ENCODE data around the gene GFRAL.
"Not testable (repeated sequence)": the region's sequence is repeated elsewhere in the genome, so short reads cannot be mapped to it uniquely, and the experiment has no call there.

The GFRAL gene

GRCh38 chr6:55327169-55327568 lies at the start of gene GFRAL:
Gene GFRAL (plus strand): TSS chr6:55327469. CDS start chr6:55327555, 86 bp downstream.
- DNase-seq (ENCODE audit: low spot score) = no peak

DNA sequence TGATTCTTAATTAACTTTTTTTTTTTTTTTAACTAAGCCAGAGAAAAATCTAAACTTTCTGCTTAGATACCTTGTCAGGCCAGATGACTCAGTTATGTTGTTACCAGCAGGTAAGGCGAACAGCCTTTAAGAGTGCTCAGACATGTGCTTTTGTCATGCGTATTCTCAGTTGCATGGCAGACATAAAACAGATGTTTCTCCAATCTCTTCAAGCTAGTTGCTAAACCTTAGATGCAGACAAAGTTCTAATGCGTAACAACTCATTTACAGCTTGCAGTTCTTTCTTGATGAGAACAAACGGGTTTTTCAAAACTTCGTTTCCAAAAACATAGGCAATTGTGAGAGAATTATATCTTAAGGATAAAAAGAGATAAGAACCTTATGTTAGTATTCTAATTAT lies 49.6 kb upstream of the GFRAL start:
- no peak for DNase-seq (ENCODE audit: low spot score)

DNA sequence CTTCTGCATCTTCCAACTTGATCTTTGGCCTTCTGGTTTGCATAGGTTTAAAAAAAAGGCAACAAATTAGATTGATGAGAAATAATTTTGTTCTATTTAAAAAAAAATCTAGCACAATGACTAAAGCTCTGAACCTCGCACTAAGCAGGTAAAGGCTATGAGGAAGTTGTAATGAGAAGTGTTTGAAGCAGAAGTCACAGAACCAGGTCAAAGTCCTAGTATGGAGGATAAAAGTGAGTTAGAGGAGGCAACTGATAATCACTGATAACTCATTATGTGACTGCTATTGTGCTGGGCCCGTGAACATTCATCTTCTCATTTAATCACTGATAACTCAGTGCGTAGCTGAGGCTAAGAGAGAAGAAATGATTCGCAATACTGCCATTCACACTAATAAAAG lies 46.1 kb upstream of the GFRAL start:
- DNase-seq (ENCODE audit: low spot score) = no peak

DNA sequence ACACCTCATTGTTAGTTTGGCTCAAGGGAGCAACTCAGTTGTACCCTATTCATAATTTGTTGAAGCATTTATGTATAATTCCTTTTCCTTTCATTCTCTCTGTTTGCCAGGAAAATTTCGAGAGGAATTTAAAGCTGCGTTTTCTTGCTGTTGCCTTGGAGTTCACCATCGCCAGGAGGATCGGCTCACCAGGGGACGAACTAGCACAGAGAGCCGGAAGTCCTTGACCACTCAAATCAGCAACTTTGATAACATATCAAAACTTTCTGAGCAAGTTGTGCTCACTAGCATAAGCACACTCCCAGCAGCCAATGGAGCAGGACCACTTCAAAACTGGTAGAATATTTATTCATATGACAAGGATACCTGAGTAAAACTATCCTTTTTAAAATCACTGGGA lies 45.2 kb upstream of the GFRAL start:
- no peak for DNase-seq (ENCODE audit: low spot score)

- DNase-seq (ENCODE audit: low spot score) = no peak
Measured at GRCh38 chr6:55286824-55287223, 40.4 kb upstream of the GFRAL start.

DNA sequence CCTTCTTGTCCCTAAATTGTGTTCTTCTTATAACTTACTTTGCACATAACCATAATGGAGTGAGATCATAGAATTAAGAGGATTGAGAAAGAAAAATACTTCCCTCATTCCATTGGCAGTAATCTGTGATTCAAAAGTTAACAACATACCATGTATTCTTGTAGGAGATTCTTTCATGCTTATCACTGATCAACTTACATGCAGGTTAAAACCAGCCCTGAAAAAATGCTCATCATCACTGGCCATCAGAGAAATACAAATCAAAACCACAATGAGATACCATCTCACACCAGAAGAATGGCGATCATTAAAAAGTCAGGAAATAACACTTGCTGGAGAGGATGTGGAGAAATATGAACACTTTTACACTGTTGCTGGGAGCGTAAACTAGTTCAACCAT lies 36.5 kb upstream of the GFRAL start:
- DNase-seq (ENCODE audit: low spot score) = no peak

- no peak for DNase-seq (ENCODE audit: low spot score)
Measured at GRCh38 chr6:55293116-55293515, 34.2 kb upstream of the GFRAL start.

DNA sequence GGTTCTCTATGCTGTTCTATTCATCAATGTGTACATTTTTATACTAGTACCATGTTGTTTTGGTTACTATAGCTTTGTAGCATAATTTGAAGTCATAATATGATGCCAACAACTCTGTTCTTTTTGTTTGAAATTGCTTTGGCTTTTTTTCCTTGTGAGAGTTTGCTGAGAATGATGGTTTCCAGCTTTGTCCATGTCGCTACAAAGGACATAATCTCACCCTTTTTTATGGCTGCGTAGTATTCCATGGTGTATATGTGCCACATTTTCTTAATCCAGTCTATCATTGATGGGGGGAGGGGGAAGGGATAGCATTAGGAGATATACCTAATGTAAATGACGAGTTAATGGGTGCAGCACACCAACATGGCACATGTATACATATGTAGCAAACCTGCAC lies 30.1 kb upstream of the GFRAL start:
- not testable (repeated sequence) for DNase-seq (ENCODE audit: low spot score)

GRCh38 chr6:55299286-55299985 lies 27.8 kb upstream of the GFRAL start:
- no peak for DNase-seq (ENCODE audit: low spot score)

DNA sequence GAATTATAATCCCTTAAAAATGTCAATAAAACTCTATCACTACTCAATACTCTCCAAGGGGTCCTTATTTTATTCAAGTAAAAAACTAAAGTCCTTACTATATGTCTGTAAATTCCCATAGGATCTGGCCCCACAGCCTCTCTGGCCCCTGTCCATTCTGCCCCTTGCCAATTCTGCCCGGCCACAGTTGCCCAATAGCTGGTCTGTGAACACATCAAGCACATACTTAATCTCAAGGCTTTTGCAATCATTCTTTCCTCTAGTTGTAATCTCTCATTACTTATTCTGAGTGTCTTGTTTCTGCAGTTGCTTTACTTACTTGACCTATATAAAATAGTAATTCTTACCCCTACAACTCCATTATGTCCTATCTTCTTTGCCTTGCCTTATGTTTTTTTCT lies 22.5 kb upstream of the GFRAL start:
- no peak for DNase-seq (ENCODE audit: low spot score)

GRCh38 chr6:55319961-55320695 lies 7.1 kb upstream of the GFRAL start:
- DNase-seq (ENCODE audit: low spot score) = no peak

DNA sequence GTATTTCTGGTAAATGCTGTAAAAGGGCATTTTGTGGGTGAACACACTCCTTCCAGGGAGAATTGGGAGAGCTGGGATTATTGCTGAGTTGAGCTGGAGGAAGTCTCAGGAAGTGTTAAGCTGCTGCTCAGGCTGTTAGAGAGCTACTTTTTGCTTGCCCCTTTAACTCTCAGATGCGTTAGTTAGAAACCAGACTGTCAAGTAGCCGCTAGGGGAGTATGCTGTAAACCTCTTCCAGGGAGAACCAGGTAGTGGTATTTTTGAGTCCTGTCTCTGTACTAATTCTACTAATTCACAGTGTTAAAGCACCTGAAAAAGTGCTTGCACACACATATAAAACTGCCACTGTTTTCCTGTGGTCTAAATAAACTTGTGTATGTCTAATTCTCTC lies 6.6 kb upstream of the GFRAL start:
- DNase-seq (ENCODE audit: low spot score) = no peak

- DNase-seq (ENCODE audit: low spot score) = no peak
Measured at GRCh38 chr6:55377150-55377549, 49.9 kb downstream of the GFRAL start.

DNA sequence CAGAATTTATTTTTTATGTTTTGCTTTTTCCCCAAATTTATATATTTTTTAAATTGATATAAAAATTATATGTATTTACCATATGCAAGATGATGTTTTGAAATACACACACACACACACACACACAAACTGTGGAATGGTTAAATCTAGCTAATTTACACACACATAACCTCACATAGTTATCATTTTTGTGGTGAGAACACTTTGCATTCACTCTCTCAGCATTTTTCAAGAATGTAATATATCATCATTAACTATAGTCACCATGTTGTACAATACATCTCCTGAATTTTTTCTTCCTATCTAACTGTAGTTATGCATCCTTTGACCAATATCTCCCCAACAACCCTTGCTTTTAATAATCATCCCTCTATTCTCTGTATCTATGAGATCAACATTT lies 52.2 kb downstream of the GFRAL start:
- DNase-seq (ENCODE audit: low spot score) = no peak

- no peak for DNase-seq (ENCODE audit: low spot score)
Measured at GRCh38 chr6:55379895-55380294, 52.6 kb downstream of the GFRAL start.

DNA sequence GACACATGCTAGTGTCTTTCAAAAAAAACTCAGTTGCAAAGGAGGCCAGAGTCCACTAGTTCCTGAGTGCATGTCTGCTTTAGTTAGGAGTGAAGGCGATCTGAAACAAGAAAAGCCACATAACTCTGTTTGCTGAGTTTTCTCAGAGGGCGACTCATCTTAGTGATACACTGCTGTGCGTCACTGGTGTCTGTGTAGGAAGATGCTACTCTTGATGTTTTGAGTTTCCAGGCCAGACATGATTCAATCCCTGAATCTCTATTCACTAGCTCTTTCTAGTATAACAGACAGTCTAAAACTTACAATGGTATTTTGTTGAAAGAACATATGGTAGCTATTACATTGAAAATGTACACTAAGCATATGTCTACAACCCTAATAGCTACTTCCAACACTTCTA lies 60.9 kb downstream of the GFRAL start:
- no peak for DNase-seq (ENCODE audit: low spot score)

DNA sequence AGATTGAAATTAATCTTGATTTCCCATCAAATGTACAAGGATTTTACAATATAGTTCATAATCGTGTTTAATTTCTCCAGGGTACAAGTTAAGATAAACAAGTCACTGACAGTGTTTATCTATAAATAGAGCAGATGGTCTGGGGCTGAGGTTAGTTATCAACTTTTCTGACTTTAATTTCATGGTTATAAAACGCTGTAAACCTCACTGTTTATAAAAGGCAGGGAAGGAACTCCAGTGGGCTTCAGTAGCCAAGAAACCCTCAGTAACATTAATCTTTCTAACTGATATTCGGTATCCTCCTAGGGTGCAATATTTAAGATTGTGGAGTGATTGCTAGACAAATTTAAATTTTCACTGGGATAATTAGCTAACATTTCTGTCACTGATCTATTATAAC lies 68.6 kb downstream of the GFRAL start:
- DNase-seq (ENCODE audit: low spot score) = no peak

- no peak for DNase-seq (ENCODE audit: low spot score)
Measured at GRCh38 chr6:55397986-55398385, 70.7 kb downstream of the GFRAL start.

GRCh38 chr6:55399351-55399750 lies 72.1 kb downstream of the GFRAL start:
- no peak for DNase-seq (ENCODE audit: low spot score)

DNA sequence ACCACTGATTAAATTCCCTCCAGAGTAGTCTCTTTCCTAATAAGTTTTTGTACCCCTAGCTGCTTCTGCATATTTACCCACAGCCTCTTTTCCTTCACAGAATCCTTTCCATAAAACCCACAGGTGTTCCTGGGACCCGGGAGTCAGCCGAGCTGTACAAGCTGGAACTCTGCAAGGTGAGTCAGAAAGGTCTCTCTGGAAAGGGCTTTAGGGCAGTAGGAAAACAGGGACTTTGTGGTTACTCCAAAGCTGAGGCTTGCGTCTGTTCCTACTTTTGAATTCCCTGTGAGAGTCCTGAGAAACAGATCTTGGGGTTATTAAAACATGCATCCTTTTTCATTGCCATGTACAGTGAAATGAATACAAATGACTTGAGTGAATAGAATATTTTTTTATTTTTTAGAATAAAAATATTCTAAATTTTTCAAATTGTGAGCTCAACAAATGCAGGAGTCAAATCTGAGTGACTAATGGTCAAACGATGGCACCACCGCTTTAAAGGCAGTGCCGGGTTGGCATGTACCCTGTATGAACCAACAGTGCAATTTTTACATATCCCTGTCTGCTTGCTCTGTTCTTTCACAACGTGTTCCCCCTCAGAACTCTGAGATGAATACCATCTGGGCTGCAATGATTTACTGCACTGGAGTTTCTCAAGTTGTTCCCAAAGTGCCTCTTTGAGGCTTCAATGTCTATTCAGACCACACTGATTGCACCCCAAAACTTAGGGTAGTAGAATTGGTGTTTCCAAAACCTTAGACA lies 78.4 kb downstream of the GFRAL start:
- DNase-seq (ENCODE audit: low spot score) = no peak

GRCh38 chr6:55410674-55411073 lies 83.4 kb downstream of the GFRAL start:
- no peak for DNase-seq (ENCODE audit: low spot score)

DNA sequence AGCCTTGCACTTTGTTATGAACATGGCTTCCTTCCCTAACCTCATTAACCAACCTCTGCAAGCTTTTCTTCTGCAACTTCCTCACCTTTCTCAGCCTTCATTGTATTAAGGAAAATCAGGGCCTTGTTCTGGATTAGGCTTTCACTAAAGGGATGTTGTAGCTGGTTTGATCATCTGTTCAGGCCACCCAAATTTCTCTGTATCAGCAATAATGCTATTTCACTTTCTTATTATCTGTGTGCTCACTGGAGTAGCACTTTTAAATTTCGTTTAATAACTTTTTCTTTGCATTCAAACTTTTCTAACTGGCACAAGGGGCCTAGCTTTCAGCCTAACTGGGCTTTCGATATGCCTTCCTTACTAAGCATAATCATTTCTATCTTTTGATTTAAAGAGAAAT lies 96.7 kb downstream of the GFRAL start:
- DNase-seq (ENCODE audit: low spot score) = no peak

DNA sequence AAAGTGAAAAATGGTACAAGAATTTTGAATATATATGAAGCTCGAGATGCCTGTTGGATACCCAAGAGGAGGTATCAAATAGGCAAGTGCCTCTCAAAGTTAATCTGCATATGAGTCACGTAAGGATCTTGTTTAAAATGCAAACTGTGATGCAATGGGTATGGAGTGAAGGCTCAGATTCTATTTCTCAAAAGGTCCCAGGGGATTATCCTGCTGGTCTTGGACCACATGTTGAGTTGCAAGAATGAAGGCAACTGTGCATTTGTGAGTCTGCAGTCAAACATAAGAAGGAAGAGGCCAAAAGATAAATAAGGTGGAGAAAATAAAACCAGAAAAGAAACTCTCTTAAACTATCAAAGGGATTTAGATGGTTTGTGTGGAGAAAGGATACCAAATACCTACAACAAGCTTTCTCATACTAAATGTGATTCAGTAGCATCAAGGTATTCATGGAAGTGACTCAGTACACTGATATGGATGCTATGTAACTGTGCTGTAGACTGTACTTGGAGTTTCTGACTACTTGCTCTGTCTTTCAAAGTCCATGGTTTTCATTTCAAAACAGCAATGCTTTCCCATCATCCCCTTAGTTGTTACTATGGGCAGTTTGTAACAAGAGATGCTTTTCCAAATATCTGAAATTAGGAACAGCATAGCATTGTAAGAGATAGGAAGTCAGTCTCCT lies 106.3 kb downstream of the GFRAL start:
- no peak for DNase-seq (ENCODE audit: low spot score)
